NOMO-1 (cell line): ENCODE results near the gene BLNK.

ENCODE experiments used
- DNase-seq, 2 experiments: peaks; one replicate each; lab custom pipeline; 2025; ENCODE audit not compliant: unreplicated experiment in 2 of 2; lab: John Stamatoyannopoulos, UW

The BLNK gene

GRCh38 chr10:96165726-96166125 is 105.6 kb downstream of the BLNK start:
- no peak for DNase-seq

- no peak for DNase-seq
These were observed 118.3 kb downstream of the BLNK start for GRCh38 chr10:96153070-96153469.

GRCh38 chr10:96152437-96152836 is 118.9 kb downstream of the BLNK start:
- DNase-seq = no peak
